H9 (cell line): Measurements from ENCODE around the gene UPF2. TPM values are rescaled to one million over a fixed set of nuclear protein-coding genes. Genes with fewer than 3 reads are reported as not detected.
A peak's percentile ranks its signal among the peaks of the same experiment; 100 is the strongest.

Source experiments
- DNase-seq: peaks from one replicate; pipeline ENCODE4 v3.0.0-alpha.2; 2017
- H2AFZ ChIP-seq: one replicate; pipeline ENCODE4 v1.6.1; 2013; ENCODE audit warnings: mild to moderate bottlenecking, low read length, control low read depth, moderate library complexity
- H2AK5ac ChIP-seq: 2 replicates; pipeline ENCODE4 v1.6.1; 2013; ENCODE audit warnings: low read length, control low read depth, mixed read lengths; ENCODE audit not compliant: insufficient read length
- H2BK120ac ChIP-seq: one replicate; pipeline ENCODE4 v1.6.1; 2013; ENCODE audit warnings: low read depth, mild to moderate bottlenecking, low read length, control low read depth, inconsistent platforms; ENCODE audit not compliant: poor library complexity, severe bottlenecking
- H2BK12ac ChIP-seq: 2 replicates; pipeline ENCODE4 v1.6.1; 2013; ENCODE audit warnings: low read length, control low read depth, mixed read lengths, low read depth; ENCODE audit not compliant: insufficient read length
- H2BK15ac ChIP-seq: 2 replicates; pipeline ENCODE4 v1.6.1; 2013; ENCODE audit warnings: low read depth, low read length, control low read depth
- H2BK20ac ChIP-seq: one replicate; pipeline ENCODE4 v1.6.1; 2013; ENCODE audit warnings: low read depth, mild to moderate bottlenecking, low read length, control low read depth, inconsistent platforms; ENCODE audit not compliant: poor library complexity, severe bottlenecking
- H2BK5ac ChIP-seq: 2 replicates; pipeline ENCODE4 v1.6.1; 2013; ENCODE audit warnings: low read length, control low read depth, mixed read lengths; ENCODE audit not compliant: insufficient read length
- H3K14ac ChIP-seq: 2 replicates; pipeline ENCODE4 v1.6.1; 2013; ENCODE audit warnings: low read length, control low read depth; ENCODE audit not compliant: insufficient read depth
- H3K18ac ChIP-seq: 2 replicates; pipeline ENCODE4 v1.6.1; 2013; ENCODE audit warnings: low read depth, mild to moderate bottlenecking, mixed read lengths, low read length, control low read depth; ENCODE audit not compliant: insufficient read length
- H3K23ac ChIP-seq: 2 replicates; pipeline ENCODE4 v1.6.1; 2013; ENCODE audit warnings: low read length, control low read depth, mixed read lengths, low read depth; ENCODE audit not compliant: insufficient read length
- H3K23me2 ChIP-seq: 2 replicates; pipeline ENCODE4 v1.6.1; 2013; ENCODE audit warnings: low read depth, mild to moderate bottlenecking, mixed read lengths, low read length, control low read depth; ENCODE audit not compliant: insufficient read length, poor library complexity, severe bottlenecking
- H3K27ac ChIP-seq: 2 replicates; pipeline ENCODE4 v1.5.1; 2013; ENCODE audit warnings: low read length, control low read depth, mixed read lengths, low read depth; ENCODE audit not compliant: insufficient read length
- H3K27me3 ChIP-seq: 2 replicates; pipeline ENCODE4 v1.6.1; 2013; ENCODE audit warnings: low read length, control low read depth, inconsistent platforms; ENCODE audit not compliant: insufficient read depth
- H3K4ac ChIP-seq: 2 replicates; pipeline ENCODE4 v1.6.1; 2013; ENCODE audit warnings: low read depth, mild to moderate bottlenecking, control low read depth, inconsistent platforms, low read length, moderate library complexity
- H3K4me1 ChIP-seq: 2 replicates; pipeline ENCODE4 v1.6.1; 2013; ENCODE audit warnings: low read length, control low read depth, inconsistent platforms; ENCODE audit not compliant: insufficient read depth
- H3K4me2 ChIP-seq: 2 replicates; pipeline ENCODE4 v1.6.1; 2013; ENCODE audit warnings: low read length, control low read depth, mixed read lengths; ENCODE audit not compliant: insufficient read length, insufficient read depth
- H3K56ac ChIP-seq: 2 replicates; pipeline ENCODE4 v1.6.1; 2013; ENCODE audit warnings: low read depth, mild to moderate bottlenecking, mixed read lengths, low read length, control low read depth; ENCODE audit not compliant: insufficient read length
- H3K79me1 ChIP-seq: 2 replicates; pipeline ENCODE4 v1.6.1; 2013; ENCODE audit warnings: low read depth, mild to moderate bottlenecking, moderate library complexity, low read length, control low read depth, inconsistent platforms; ENCODE audit not compliant: insufficient read depth, poor library complexity, severe bottlenecking
- H3K79me2 ChIP-seq: 2 replicates; pipeline ENCODE4 v1.6.1; 2013; ENCODE audit warnings: low read length, control low read depth, inconsistent platforms; ENCODE audit not compliant: insufficient read depth
- H3K9ac ChIP-seq: 2 replicates; pipeline ENCODE4 v1.6.1; 2013; ENCODE audit warnings: low read length, control low read depth, mixed read lengths; ENCODE audit not compliant: insufficient read length; ENCODE audit errors: extremely low read depth
- H3K9me3 ChIP-seq: one replicate; pipeline ENCODE4 v1.6.1; 2013; ENCODE audit warnings: low read depth, low read length, inconsistent platforms; ENCODE audit not compliant: control insufficient read depth
- H3T11ph ChIP-seq: one replicate; pipeline ENCODE4 v1.6.1; 2013; ENCODE audit warnings: mild to moderate bottlenecking, low read length, control low read depth, inconsistent platforms
- H4K20me1 ChIP-seq: one replicate; pipeline ENCODE4 v1.6.1; 2013; ENCODE audit not compliant: control insufficient read depth, insufficient read length, insufficient read depth
- H4K5ac ChIP-seq: 2 replicates; pipeline ENCODE4 v1.6.1; 2013; ENCODE audit warnings: low read depth, mild to moderate bottlenecking, mixed read lengths, low read length, control low read depth; ENCODE audit not compliant: insufficient read length
- H4K8ac ChIP-seq: replicated peaks from 2 replicates; pipeline ENCODE4 v1.6.1; 2013; ENCODE audit warnings: low read length, control low read depth, mixed read lengths, low read depth; ENCODE audit not compliant: insufficient read length
- H4K91ac ChIP-seq: 2 replicates; pipeline ENCODE4 v1.6.1; 2013; ENCODE audit warnings: low read depth, mild to moderate bottlenecking, moderate library complexity, mixed read lengths, low read length, control low read depth; ENCODE audit not compliant: insufficient read length
- H3K27ac Mint-ChIP-seq, 3 experiments: 2 replicates in 2 of 3; 3 replicates in 1 of 3; pipeline ENCODE4 v1.8.0; 2020 to 2021; ENCODE audit warnings: mixed read lengths in 3 of 3, mild to moderate bottlenecking in 1 of 3, moderate library complexity in 1 of 3
- H3K27me3 Mint-ChIP-seq: 2 replicates; pipeline ENCODE4 v1.8.0; 2021; ENCODE audit warnings: low read depth, mild to moderate bottlenecking, moderate library complexity, mixed read lengths
- H3K36me3 Mint-ChIP-seq, 3 experiments: 2 replicates in 2 of 3; 3 replicates in 1 of 3; pipeline ENCODE4 v1.8.0; 2020 to 2021; ENCODE audit warnings: low read depth in 3 of 3, mixed read lengths in 3 of 3; ENCODE audit not compliant: insufficient read depth in 1 of 3
- H3K4me1 Mint-ChIP-seq, 2 experiments: 2 replicates each; pipeline ENCODE4 v1.8.0; 2020; ENCODE audit warnings: mixed read lengths in 2 of 2
- H3K4me3 Mint-ChIP-seq, 2 experiments: 2 replicates in 1 of 2; 3 replicates in 1 of 2; pipeline ENCODE4 v1.8.0; 2020 to 2021; ENCODE audit warnings: mild to moderate bottlenecking in 2 of 2, mixed read lengths in 2 of 2, moderate library complexity in 1 of 2
- H3K9me3 Mint-ChIP-seq, 2 experiments: 2 replicates in 1 of 2; 3 replicates in 1 of 2; pipeline ENCODE4 v1.8.0; 2020; ENCODE audit warnings: mild to moderate bottlenecking in 2 of 2, mixed read lengths in 2 of 2, moderate library complexity in 1 of 2
- CTCF ChIP-seq: fragments of 200-600 bp; sonication (generic); conservative IDR thresholded peaks from 3 replicates; pipeline ENCODE4 v1.8.0; 2021; ENCODE audit warnings: antibody characterized with exemption, mild to moderate bottlenecking
- WGBS: extraction: QIAGEN DNeasy Blood & Tissue Kit; methylation state at CpG from one replicate; pipeline ENCODE4 v1.1.7; 2013; ENCODE audit warnings: missing lambda C conversion rate, low lambda C conversion rate, mixed read lengths; ENCODE audit not compliant: insufficient read length; ENCODE audit errors: extremely low coverage; 5-methylcytosine and 5-hydroxymethylcytosine counted together
- total RNA-seq: library from RNA; stranded (reverse); gene quantifications from 2 replicates; pipeline ENCODE4 v1.2.1, GENCODE V29; 2021

Gene UPF2
- total RNA-seq, 1 experiment from 2014 or later: 34.1 TPM

GRCh38 chr10:12041766-12042408, 722 bp downstream of the UPF2 start:
- H3K27ac Mint-ChIP-seq: peak overlapping the region; percentile 93 to 99 (median 94)
- no peak overlapping the region for H3K4ac ChIP-seq
- no peak overlapping the region for H2BK120ac ChIP-seq
- H3K27me3 Mint-ChIP-seq: peaks cover 2% of the 10 kb centered on the region; the same call in 1 of the 2 replicates
- H2BK20ac ChIP-seq: no peak overlapping the region
- H4K8ac ChIP-seq: no peak overlapping the region
- H2AFZ ChIP-seq: no peak overlapping the region
- no peak overlapping the region for H3T11ph ChIP-seq
- H3K27me3 ChIP-seq: no peaks in the 10 kb centered on the region
- H2AK5ac ChIP-seq: no peak overlapping the region
- H3K4me1 Mint-ChIP-seq: peaks cover 18 to 21% of the 10 kb centered on the region in 2 experiments
- H3K4me2 ChIP-seq: peak overlapping the region; percentile 98
- H2BK15ac ChIP-seq: no peak overlapping the region
- peaks cover 0 to 8% (median 3%) of the 10 kb centered on the region in 3 experiments; a peak in 2 of 7 replicates for H3K36me3 Mint-ChIP-seq
- peak overlapping the region; percentile 89 for H3K9ac ChIP-seq
- peaks cover 4% of the 10 kb centered on the region for H3K79me1 ChIP-seq
- peak overlapping the region; percentile 91 to 95 for H3K4me3 Mint-ChIP-seq
- peaks cover 18% of the 10 kb centered on the region; the same call in 1 of the 2 replicates for H3K79me2 ChIP-seq
- peak overlapping the region; percentile 73 for H3K18ac ChIP-seq
- no peak overlapping the region for H2BK5ac ChIP-seq
- no peak overlapping the region for H3K27ac ChIP-seq
- H2BK12ac ChIP-seq: no peak overlapping the region
- H4K20me1 ChIP-seq: no peaks in the 10 kb centered on the region
- no peak overlapping the region for H4K5ac ChIP-seq
- peaks cover 6% of the 10 kb centered on the region for H3K23me2 ChIP-seq
- no peaks in the 10 kb centered on the region for H3K9me3 ChIP-seq
- no peaks in the 10 kb centered on the region for H3K4me1 ChIP-seq
- TF ChIP-seq CTCF: no peak
- H4K91ac ChIP-seq: peak overlapping the region; percentile 32
- no CpG with 5 or more reads among the region's 26 CpGs for WGBS
- no peak overlapping the region for H3K23ac ChIP-seq
- peak overlapping the region; percentile 76 for H3K14ac ChIP-seq
- no peak overlapping the region for H3K56ac ChIP-seq
- H3K9me3 Mint-ChIP-seq: peaks cover 0 to 3% of the 10 kb centered on the region in 2 experiments; a peak in 1 of 5 replicates
- no peak for DNase-seq
